ENCODE results near the gene SP4.
A peak's percentile ranks its signal among the peaks of the same experiment; 100 is the strongest.

SP4 gene

GRCh38 chr7:21448974-21449373 lies 21.1 kb downstream of the SP4 start:
- no peak for DNase-seq

GRCh38 chr7:21450076-21450475 lies 22.2 kb downstream of the SP4 start:
- no peak for DNase-seq

- DNase-seq: no peak
These were observed 23.1 kb downstream of the SP4 start for GRCh38 chr7:21450941-21451340.

- no peak for DNase-seq
These were observed 26.3 kb downstream of the SP4 start for GRCh38 chr7:21454182-21454581.

GRCh38 chr7:21454906-21455305 lies 27.0 kb downstream of the SP4 start:
- DNase-seq: no peak

GRCh38 chr7:21461282-21461681 lies 33.4 kb downstream of the SP4 start:
- no peak for DNase-seq

- no peak for DNase-seq
These were observed 34.2 kb downstream of the SP4 start for GRCh38 chr7:21462081-21462480.

- DNase-seq: no peak
These were observed 35.6 kb downstream of the SP4 start for GRCh38 chr7:21463524-21463923.

GRCh38 chr7:21468969-21469368 lies 41.1 kb downstream of the SP4 start:
- no peak for DNase-seq

GRCh38 chr7:21469894-21470293 lies 42.0 kb downstream of the SP4 start:
- DNase-seq: no peak

GRCh38 chr7:21472029-21472428 lies 44.1 kb downstream of the SP4 start:
- DNase-seq: no peak

GRCh38 chr7:21476429-21476828 lies 48.5 kb downstream of the SP4 start:
- DNase-seq: no peak

- DNase-seq: no peak
These were observed 53.0 kb downstream of the SP4 start for GRCh38 chr7:21480693-21481403.

GRCh38 chr7:21486511-21486910 lies 58.6 kb downstream of the SP4 start:
- no peak for DNase-seq

- DNase-seq: no peak
These were observed 67.8 kb downstream of the SP4 start for GRCh38 chr7:21495731-21496130.

- DNase-seq: no peak
These were observed 69.2 kb downstream of the SP4 start for GRCh38 chr7:21497072-21497471.

- no peak for DNase-seq
These were observed 72.4 kb downstream of the SP4 start for GRCh38 chr7:21500117-21500832.

- no peak for DNase-seq
These were observed 76.1 kb downstream of the SP4 start for GRCh38 chr7:21504021-21504420.

GRCh38 chr7:21507627-21508343 lies 79.9 kb downstream of the SP4 start:
- DNase-seq: peak; percentile 13

GRCh38 chr7:21508538-21508937 lies 80.7 kb downstream of the SP4 start:
- DNase-seq: no peak

GRCh38 chr7:21514062-21514461 lies 86.2 kb downstream of the SP4 start:
- DNase-seq: no peak

GRCh38 chr7:21524680-21525079 lies 96.8 kb downstream of the SP4 start:
- DNase-seq: no peak

GRCh38 chr7:21526007-21526406 lies 98.1 kb downstream of the SP4 start:
- no peak for DNase-seq

GRCh38 chr7:21526448-21526847 lies 98.6 kb downstream of the SP4 start:
- no peak for DNase-seq

Data from activated naive CD4-positive, alpha-beta T cell treated with anti-CD3 and anti-CD28 coated beads, Interleukin-2, amount 50 U/mL, for 16 hours (primary cell).